Activated CD8-positive, alpha-beta T cell treated with anti-CD3 and anti-CD28 coated beads for 36 hours (primary cell): ENCODE data around the gene TMEM31. TPM values are rescaled to one million over a fixed set of nuclear protein-coding genes. Genes with fewer than 3 reads are reported as not detected.

Source experiments
- ATAC-seq: fragments of 200-7000 bp; cut with Tn5 transposase; one replicate; pipeline ENCODE4 v1.10.0; 2021; ENCODE audit warnings: mild to moderate bottlenecking, moderate library complexity
- CTCF ChIA-PET: fragments of 350-600 bp; sonication (Branson Sonifier 250); formaldehyde crosslinking; loops from one replicate; lab custom pipeline; 2021; ENCODE audit warnings: antibody characterized with exemption; lab: Charles Lee
- POLR2A ChIA-PET: fragments of 350-600 bp; sonication (Branson Sonifier 250); formaldehyde crosslinking; loops from one replicate; lab custom pipeline; 2021; ENCODE audit warnings: antibody characterized with exemption; lab: Charles Lee
- DNase-seq: peaks from one replicate; pipeline ENCODE4 v3.0.0-alpha.2; 2020
- H3K27ac Mint-ChIP-seq: one replicate; pipeline ENCODE4 v1.8.0; 2021; ENCODE audit warnings: mild to moderate bottlenecking, mixed read lengths
- H3K27me3 Mint-ChIP-seq: one replicate; pipeline ENCODE4 v1.8.0; 2021; ENCODE audit warnings: mixed read lengths
- H3K36me3 Mint-ChIP-seq: one replicate; pipeline ENCODE4 v1.8.0; 2021; ENCODE audit warnings: low read depth, mixed read lengths
- H3K4me1 Mint-ChIP-seq: one replicate; pipeline ENCODE4 v1.8.0; 2021; ENCODE audit warnings: low read depth, mixed read lengths
- H3K4me3 Mint-ChIP-seq: one replicate; pipeline ENCODE4 v1.8.0; 2021; ENCODE audit warnings: mild to moderate bottlenecking, moderate library complexity, mixed read lengths
- H3K9me3 Mint-ChIP-seq: one replicate; pipeline ENCODE4 v1.8.0; 2021; ENCODE audit warnings: mixed read lengths
- intact Hi-C: fragments of 100-400 bp; cut with micrococcal nuclease; formaldehyde crosslinking; loops from one replicate; pipeline ENCODE4 v1.10.0; 2022
- total RNA-seq, 2 experiments: library from RNA; stranded (reverse); gene quantifications; one replicate each; pipeline ENCODE4 v1.2.3, GENCODE V29; 2021
- TF ChIP-seq, protein P1 (sequence below): fragments of 200-600 bp; IDR thresholded peaks from one replicate; pipeline ENCODE4 v1.8.0; 2022; ENCODE audit warnings: antibody characterized with exemption, mild to moderate bottlenecking

The TMEM31 gene
- total RNA-seq, 2 experiments from 2014 or later = 0.52 to 1.1 TPM

- H3K36me3 Mint-ChIP-seq = no peaks in the 10 kb centered on the region
- CTCF ChIA-PET = no interaction called here
- POLR2A ChIA-PET = no interaction called here
- H3K27me3 Mint-ChIP-seq = no peaks in the 10 kb centered on the region
- no peaks in the 10 kb centered on the region for H3K9me3 Mint-ChIP-seq
- intact Hi-C loops = no loop called here
- no peak for DNase-seq
- H3K27ac Mint-ChIP-seq = no peak overlapping the region
- H3K4me1 Mint-ChIP-seq = peaks cover 2% of the 10 kb centered on the region
- no peak overlapping the region for H3K4me3 Mint-ChIP-seq
- ATAC-seq = no peak
- TF ChIP-seq, protein P1, sequence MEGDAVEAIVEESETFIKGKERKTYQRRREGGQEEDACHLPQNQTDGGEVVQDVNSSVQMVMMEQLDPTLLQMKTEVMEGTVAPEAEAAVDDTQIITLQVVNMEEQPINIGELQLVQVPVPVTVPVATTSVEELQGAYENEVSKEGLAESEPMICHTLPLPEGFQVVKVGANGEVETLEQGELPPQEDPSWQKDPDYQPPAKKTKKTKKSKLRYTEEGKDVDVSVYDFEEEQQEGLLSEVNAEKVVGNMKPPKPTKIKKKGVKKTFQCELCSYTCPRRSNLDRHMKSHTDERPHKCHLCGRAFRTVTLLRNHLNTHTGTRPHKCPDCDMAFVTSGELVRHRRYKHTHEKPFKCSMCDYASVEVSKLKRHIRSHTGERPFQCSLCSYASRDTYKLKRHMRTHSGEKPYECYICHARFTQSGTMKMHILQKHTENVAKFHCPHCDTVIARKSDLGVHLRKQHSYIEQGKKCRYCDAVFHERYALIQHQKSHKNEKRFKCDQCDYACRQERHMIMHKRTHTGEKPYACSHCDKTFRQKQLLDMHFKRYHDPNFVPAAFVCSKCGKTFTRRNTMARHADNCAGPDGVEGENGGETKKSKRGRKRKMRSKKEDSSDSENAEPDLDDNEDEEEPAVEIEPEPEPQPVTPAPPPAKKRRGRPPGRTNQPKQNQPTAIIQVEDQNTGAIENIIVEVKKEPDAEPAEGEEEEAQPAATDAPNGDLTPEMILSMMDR = no peak
Observed at GRCh38 chrX:103739421-103739820, 28.7 kb downstream of the TMEM31 start.

- intact Hi-C loops = no loop called here
- no peak overlapping the region for H3K27ac Mint-ChIP-seq
- no peak overlapping the region for H3K4me3 Mint-ChIP-seq
- no peaks in the 10 kb centered on the region for H3K27me3 Mint-ChIP-seq
- H3K4me1 Mint-ChIP-seq = no peaks in the 10 kb centered on the region
- TF ChIP-seq, protein P1 = no peak
- ChIA-PET POLR2A (no interaction called here), CTCF (no interaction called here)
- DNase-seq (no peak), ATAC-seq (no peak)
- no peaks in the 10 kb centered on the region for H3K36me3 Mint-ChIP-seq
- H3K9me3 Mint-ChIP-seq = no peaks in the 10 kb centered on the region
Observed at GRCh38 chrX:103741879-103742278, 31.2 kb downstream of the TMEM31 start.

- TF ChIP-seq, protein P1 = no peak
- no peak for ATAC-seq
- no peaks in the 10 kb centered on the region for H3K4me1 Mint-ChIP-seq
- intact Hi-C loops = no loop called here
- no peaks in the 10 kb centered on the region for H3K36me3 Mint-ChIP-seq
- no peaks in the 10 kb centered on the region for H3K27me3 Mint-ChIP-seq
- no peak overlapping the region for H3K27ac Mint-ChIP-seq
- H3K9me3 Mint-ChIP-seq = no peaks in the 10 kb centered on the region
- no peak overlapping the region for H3K4me3 Mint-ChIP-seq
- POLR2A ChIA-PET = no interaction called here
- DNase-seq = no peak
- CTCF ChIA-PET = no interaction called here
Observed at GRCh38 chrX:103742339-103742738, 31.6 kb downstream of the TMEM31 start.

GRCh38 chrX:103747163-103747562, 36.5 kb downstream of the TMEM31 start:
- Mint-ChIP-seq H3K4me1 (no peaks in the 10 kb centered on the region), H3K36me3 (no peaks in the 10 kb centered on the region), H3K27ac (no peak overlapping the region), H3K27me3 (no peaks in the 10 kb centered on the region), H3K9me3 (no peaks in the 10 kb centered on the region), H3K4me3 (no peak overlapping the region)
- ATAC-seq (no peak), DNase-seq (no peak)
- TF ChIP-seq, protein P1 = no peak
- ChIA-PET CTCF (no interaction called here), POLR2A (no interaction called here)
- intact Hi-C loops = no loop called here

- H3K9me3 Mint-ChIP-seq = peaks cover 4% of the 10 kb centered on the region
- intact Hi-C loops = no loop called here
- ChIA-PET CTCF (no interaction called here), POLR2A (no interaction called here)
- no peaks in the 10 kb centered on the region for H3K4me1 Mint-ChIP-seq
- H3K27me3 Mint-ChIP-seq = no peaks in the 10 kb centered on the region
- TF ChIP-seq, protein P1 = no peak
- H3K4me3 Mint-ChIP-seq = no peak overlapping the region
- no peaks in the 10 kb centered on the region for H3K36me3 Mint-ChIP-seq
- ATAC-seq = no peak
- no peak for DNase-seq
- no peak overlapping the region for H3K27ac Mint-ChIP-seq
Observed at GRCh38 chrX:103754401-103754800, 43.7 kb downstream of the TMEM31 start.
